Testis (tissue), 3 donors: ENCODE data around the gene MPO. TPM values are rescaled to one million over a fixed set of nuclear protein-coding genes. Genes with fewer than 3 reads are reported as not detected.

Experiments
- DNase-seq: peaks from one replicate; pipeline ENCODE4 v3.0.0-alpha.2; 2019
- H3K27ac ChIP-seq, 2 donors: fragments of 200-600 bp; sonication (generic); one replicate each; pipeline ENCODE4 v1.5.1; 2019
- H3K27me3 ChIP-seq: fragments of 200-600 bp; sonication (generic); one replicate; pipeline ENCODE4 v1.5.1; 2019
- H3K36me3 ChIP-seq: fragments of 200-600 bp; sonication (generic); one replicate; pipeline ENCODE4 v1.5.1; 2017; ENCODE audit warnings: low read depth; ENCODE audit errors: missing control alignments
- H3K4me1 ChIP-seq: fragments of 200-600 bp; sonication (generic); one replicate; pipeline ENCODE4 v1.5.1; 2019
- H3K4me3 ChIP-seq, 2 donors: fragments of 200-600 bp; sonication (generic); one replicate each; pipeline ENCODE4 v1.5.1; 2017 to 2019
- H3K9me3 ChIP-seq: fragments of 200-600 bp; sonication (generic); one replicate; pipeline ENCODE4 v1.5.1; 2017
- CTCF ChIP-seq, 3 experiments: fragments of 450-650 bp in 2 of 3; fragments of 200-600 bp in 1 of 3; sonication (generic) in 1 of 3; IDR thresholded peaks; one replicate each; pipeline ENCODE4 v1.5.1; 2016 to 2019; ENCODE audit warnings: antibody characterized with exemption in 3 of 3, mild to moderate bottlenecking in 2 of 3, moderate library complexity in 1 of 3
- POLR2A ChIP-seq: fragments of 450-650 bp; IDR thresholded peaks from one replicate; pipeline ENCODE4 v1.6.1; 2017; ENCODE audit warnings: antibody characterized with exemption, mild to moderate bottlenecking, moderate library complexity
- WGBS, 2 donors: methylation state at CpG; one replicate each; pipeline ENCODE4 v1.1.5; 2018; 5-methylcytosine and 5-hydroxymethylcytosine counted together
- intact Hi-C: fragments of 100-400 bp; cut with DNase I; formaldehyde crosslinking; loops from one replicate; pipeline ENCODE4 v1.15.1; 2023; ENCODE audit warnings: low total_unique reads
- polyA plus RNA-seq: library from polyadenylated mRNA; stranded (reverse); fragments of 350-450 nt; fragmentation: Illumina TruSeq; extraction: RNeasy Lipid Tissue Mini Kit (QIAGEN cat#74804); gene quantifications from one replicate; pipeline ENCODE4 v1.2.3, GENCODE V29; 2014; ENCODE audit warnings: low read depth, low replicate concordance; ENCODE audit not compliant: insufficient read depth
- total RNA-seq, 2 donors: library from RNA; depleted of rRNA; stranded (reverse); fragments of >200 nt; gene quantifications; one replicate each; pipeline ENCODE4 v1.2.3, GENCODE V29; 2016

Gene MPO
- total and polyA plus RNA-seq, 3 donors from 2014 or later = 0.87 to 1.1 (median 0.87) TPM

GRCh38 chr17:58289869-58290268 lies 9.1 kb upstream of the MPO start:
- no peak for TF ChIP-seq CTCF (IDR thresholded peaks at IDR 0.05)
- TF ChIP-seq POLR2A = no peak
- H3K27ac ChIP-seq = no peak overlapping the region
- no peak for DNase-seq
- intact Hi-C loops = no loop called here
- no peaks in the 10 kb centered on the region for H3K9me3 ChIP-seq
- WGBS, 2 donors = 43 to 47% methylated on average over 2 of the region's 2 CpGs
- no peaks in the 10 kb centered on the region for H3K36me3 ChIP-seq
- H3K27me3 ChIP-seq = no peaks in the 10 kb centered on the region
- H3K4me3 ChIP-seq = no peak overlapping the region
- H3K4me1 ChIP-seq = peaks cover 5% of the 10 kb centered on the region

GRCh38 chr17:58285422-58285810 lies 4.7 kb upstream of the MPO start:
- Histone ChIP-seq H3K9me3 (no peaks in the 10 kb centered on the region), H3K27me3 (no peaks in the 10 kb centered on the region), H3K4me1 (peaks cover 5% of the 10 kb centered on the region), H3K4me3 (no peak overlapping the region), H3K27ac (no peak overlapping the region), H3K36me3 (no peaks in the 10 kb centered on the region)
- TF ChIP-seq POLR2A (no peak), CTCF (IDR thresholded peaks at IDR 0.05) (no peak)
- no peak for DNase-seq
- WGBS, 2 donors = 93 to 94% methylated on average over 3 of the region's 3 CpGs
- intact Hi-C loops = no loop called here

- no peak for TF ChIP-seq POLR2A
- no peak for TF ChIP-seq CTCF (IDR thresholded peaks at IDR 0.05)
- 62 to 68% methylated on average over 6 of the region's 6 CpGs for WGBS, 2 donors
- Histone ChIP-seq H3K9me3 (no peaks in the 10 kb centered on the region), H3K4me3 (no peak overlapping the region), H3K27me3 (no peaks in the 10 kb centered on the region), H3K4me1 (peaks cover 3% of the 10 kb centered on the region), H3K27ac (no peak overlapping the region), H3K36me3 (no peaks in the 10 kb centered on the region)
- peak; percentile 6 for DNase-seq
- intact Hi-C loops = no loop called here
These were observed 4.1 kb upstream of the MPO start for GRCh38 chr17:58284613-58285421.

- TF ChIP-seq CTCF (IDR thresholded peaks at IDR 0.05) = no peak
- no peak for TF ChIP-seq POLR2A
- Histone ChIP-seq H3K27me3 (no peaks in the 10 kb centered on the region), H3K36me3 (no peaks in the 10 kb centered on the region), H3K4me1 (peaks cover 5% of the 10 kb centered on the region), H3K27ac (no peak overlapping the region), H3K4me3 (no peak overlapping the region), H3K9me3 (no peaks in the 10 kb centered on the region)
- intact Hi-C loops = no loop called here
- DNase-seq = no peak
- 77 to 80% methylated on average over 10 to 12 of the region's 12 CpGs for WGBS, 2 donors
These were observed 3.2 kb upstream of the MPO start for GRCh38 chr17:58283674-58284612.
